OCI-LY7 (cell line): ENCODE data around the gene PTH2R. TPM values are rescaled to one million over a fixed set of nuclear protein-coding genes. Genes with fewer than 3 reads are reported as not detected.

Experiments
- BruUV-seq: library from RNA; stranded (reverse); fragments of 400-500 nt; replicated peaks from 2 replicates; lab custom pipeline; 2021; lab: Mats Ljungman, UMichigan
- CTCF ChIA-PET: fragments of 300-600 bp; sonication (Branson Sonifier 250); formaldehyde crosslinking; loops from one replicate; lab custom pipeline; 2022; ENCODE audit warnings: antibody characterized with exemption; ENCODE audit not compliant: unreplicated experiment; lab: Charles Lee
- POLR2A ChIA-PET: fragments of 300-600 bp; sonication (Branson Sonifier 250); formaldehyde crosslinking; loops from one replicate; lab custom pipeline; 2022; ENCODE audit warnings: antibody characterized with exemption; lab: Charles Lee
- DNase-seq: peaks from one replicate; pipeline ENCODE4 v3.0.0-alpha.2; 2015; ENCODE audit warnings: low spot score
- H2AFZ ChIP-seq: fragments of 200-600 bp; sonication (generic), shearing (Covaris generic); 2 replicates; pipeline ENCODE4 v1.6.1; 2014; ENCODE audit warnings: mild to moderate bottlenecking, antibody characterized with exemption, low read length, moderate library complexity
- H3K27ac ChIP-seq: fragments of 200-600 bp; sonication (generic); 2 replicates; pipeline ENCODE4 v1.5.1; 2014; ENCODE audit warnings: mixed run types, low read depth, mild to moderate bottlenecking, moderate library complexity, low read length, inconsistent platforms; ENCODE audit not compliant: poor library complexity, severe bottlenecking
- H3K36me3 ChIP-seq: fragments of 200-600 bp; sonication (generic); 2 replicates; pipeline ENCODE4 v1.6.1; 2014; ENCODE audit warnings: mild to moderate bottlenecking, antibody characterized with exemption, low read length, moderate library complexity, mixed read lengths; ENCODE audit not compliant: insufficient read depth
- H3K4me1 ChIP-seq: fragments of 200-600 bp; sonication (generic); 2 replicates; pipeline ENCODE4 v1.5.1; 2014; ENCODE audit warnings: mild to moderate bottlenecking, low read length; ENCODE audit not compliant: insufficient read depth, poor library complexity, severe bottlenecking
- H3K4me2 ChIP-seq: fragments of 200-600 bp; sonication (generic); 2 replicates; pipeline ENCODE4 v1.6.1; 2014; ENCODE audit warnings: mild to moderate bottlenecking, low read length
- H3K4me3 ChIP-seq: fragments of 200-600 bp; sonication (generic); 2 replicates; pipeline ENCODE4 v1.5.1; 2014; ENCODE audit warnings: mild to moderate bottlenecking, low read depth, low read length; ENCODE audit not compliant: poor library complexity, severe bottlenecking
- H3K79me2 ChIP-seq: fragments of 200-600 bp; sonication (generic); 2 replicates; pipeline ENCODE4 v1.6.1; 2016; ENCODE audit warnings: low read depth, mild to moderate bottlenecking, low read length, moderate library complexity, mixed read lengths; ENCODE audit not compliant: insufficient read depth
- H3K9me2 ChIP-seq: fragments of 200-600 bp; sonication (generic); 2 replicates; pipeline ENCODE4 v1.6.1; 2016; ENCODE audit warnings: mild to moderate bottlenecking, low read length, mixed read lengths; ENCODE audit not compliant: insufficient read depth
- H3K9me3 ChIP-seq: fragments of 200-600 bp; sonication (generic); 2 replicates; pipeline ENCODE4 v1.6.1; 2014; ENCODE audit warnings: mild to moderate bottlenecking, mixed run types, low read length, mixed read lengths
- H4K20me1 ChIP-seq: fragments of 200-600 bp; sonication (generic); 2 replicates; pipeline ENCODE4 v1.6.1; 2014; ENCODE audit warnings: mild to moderate bottlenecking, antibody characterized with exemption, low read length, moderate library complexity, mixed read lengths; ENCODE audit not compliant: insufficient read depth
- CTCF ChIP-seq: fragments of 200-600 bp; sonication (generic); conservative IDR thresholded peaks from 2 replicates; pipeline ENCODE4 v1.5.1; 2014; ENCODE audit warnings: mild to moderate bottlenecking, antibody characterized with exemption, low read length, moderate library complexity, mixed read lengths
- EZH2phosphoT487 ChIP-seq: fragments of 200-600 bp; sonication (generic); IDR thresholded peaks from 2 replicates; pipeline ENCODE4 v1.6.1; 2018; ENCODE audit warnings: low read depth, borderline replicate concordance, mild to moderate bottlenecking, mixed run types, antibody characterized with exemption, low read length, moderate library complexity, mixed read lengths
- intact Hi-C: fragments of 100-400 bp; cut with micrococcal nuclease; formaldehyde crosslinking; loops from one replicate; pipeline ENCODE4 v1.10.0; 2022; ENCODE audit not compliant: unreplicated experiment
- total RNA-seq, 2 experiments: library from RNA; depleted of rRNA in 1 of 2; stranded (reverse); fragments of >200 nt in 1 of 2; shearing (Covaris generic) in 1 of 2; gene quantifications; 2 replicates each; pipeline ENCODE4 v1.2.3, GENCODE V29; 2014 to 2022

Gene PTH2R
- total RNA-seq, 2 experiments from 2014 or later, result 0.06 to 0.13 TPM

- no peaks in the 10 kb centered on the region for H3K9me2 ChIP-seq
- H3K27ac ChIP-seq, result no peak overlapping the region
- POLR2A ChIA-PET, result no interaction called here
- H3K79me2 ChIP-seq, result no peaks in the 10 kb centered on the region
- intact Hi-C loops, result no loop called here
- no peak overlapping the region for H2AFZ ChIP-seq
- no peak overlapping the region for H3K4me3 ChIP-seq
- H3K4me2 ChIP-seq, result no peak overlapping the region
- no peak for DNase-seq
- BruUV-seq, result no TSS peak
- H3K9me3 ChIP-seq, result no peaks in the 10 kb centered on the region
- H3K4me1 ChIP-seq, result no peaks in the 10 kb centered on the region
- H3K36me3 ChIP-seq, result no peaks in the 10 kb centered on the region
- no peaks in the 10 kb centered on the region for H4K20me1 ChIP-seq
- CTCF ChIA-PET, result no interaction called here
- TF ChIP-seq CTCF (no peak), EZH2phosphoT487 (no peak)
Observed at GRCh38 chr2:208489687-208490086, 83.1 kb downstream of the PTH2R start.

- H3K9me3 ChIP-seq, result no peaks in the 10 kb centered on the region
- no peak overlapping the region for H3K4me2 ChIP-seq
- POLR2A ChIA-PET, result interaction anchor here (1.1 kb wide), 1 partner anchor 10 kb away, joined by 4 read pairs; no protein-coding TSS in a partner anchor
- H3K4me1 ChIP-seq, result no peaks in the 10 kb centered on the region
- H3K36me3 ChIP-seq, result no peaks in the 10 kb centered on the region
- DNase-seq, result no peak
- BruUV-seq, result no TSS peak
- H3K79me2 ChIP-seq, result no peaks in the 10 kb centered on the region
- H3K9me2 ChIP-seq, result no peaks in the 10 kb centered on the region
- H3K4me3 ChIP-seq, result no peak overlapping the region
- no peak overlapping the region for H2AFZ ChIP-seq
- CTCF ChIA-PET, result no interaction called here
- no peak overlapping the region for H3K27ac ChIP-seq
- intact Hi-C loops, result no loop called here
- no peaks in the 10 kb centered on the region for H4K20me1 ChIP-seq
- TF ChIP-seq EZH2phosphoT487 (no peak), CTCF (no peak)
Observed at GRCh38 chr2:208490492-208490891, 83.9 kb downstream of the PTH2R start.

GRCh38 chr2:208491641-208492040, 85.0 kb downstream of the PTH2R start:
- no TSS peak for BruUV-seq
- H3K9me3 ChIP-seq, result no peaks in the 10 kb centered on the region
- H2AFZ ChIP-seq, result no peak overlapping the region
- H3K4me3 ChIP-seq, result no peak overlapping the region
- H4K20me1 ChIP-seq, result no peaks in the 10 kb centered on the region
- CTCF ChIA-PET, result interaction anchor here (0.6 kb wide), 1 partner anchor 35 kb away, joined by 7 read pairs; no protein-coding TSS in a partner anchor
- intact Hi-C loops, result no loop called here
- DNase-seq, result no peak
- POLR2A ChIA-PET, result interaction anchor here (1.1 kb wide), 1 partner anchor 11 kb away, joined by 4 read pairs; no protein-coding TSS in a partner anchor
- H3K4me1 ChIP-seq, result no peaks in the 10 kb centered on the region
- no peaks in the 10 kb centered on the region for H3K36me3 ChIP-seq
- H3K4me2 ChIP-seq, result no peak overlapping the region
- TF ChIP-seq EZH2phosphoT487 (no peak), CTCF (no peak)
- H3K27ac ChIP-seq, result no peak overlapping the region
- H3K79me2 ChIP-seq, result no peaks in the 10 kb centered on the region
- no peaks in the 10 kb centered on the region for H3K9me2 ChIP-seq
